Measurements from ENCODE around the gene BEST4.

DNA sequence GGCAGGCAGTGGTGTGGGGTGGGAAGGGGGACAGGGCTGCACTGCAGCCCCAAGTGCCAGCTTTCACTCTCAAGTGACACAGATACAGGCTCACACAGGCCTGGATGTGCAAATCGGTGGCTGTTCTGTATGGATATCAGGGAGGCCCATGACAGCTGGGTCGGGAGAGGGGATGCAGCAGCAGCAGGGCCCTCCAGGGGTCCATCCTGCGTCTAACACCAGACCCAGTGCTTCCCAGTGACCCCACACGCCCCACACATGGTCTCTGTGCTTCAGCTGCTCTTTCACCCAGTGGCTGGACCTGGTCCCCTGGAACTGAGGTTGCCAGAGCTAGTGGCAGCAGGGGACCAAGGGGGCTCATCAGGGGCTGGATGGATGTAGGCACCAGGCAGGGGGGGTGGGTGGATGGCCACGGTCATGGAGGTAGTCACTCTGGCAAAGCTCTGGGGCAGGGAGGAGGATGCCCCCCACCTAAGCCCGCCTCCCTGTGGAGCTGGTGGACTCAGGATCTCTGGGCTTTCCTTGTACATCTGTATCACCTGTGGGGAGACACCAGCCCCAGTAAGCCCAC lies 34.2 kb upstream of the BEST4 start:
- TF ChIP-seq, protein P1, sequence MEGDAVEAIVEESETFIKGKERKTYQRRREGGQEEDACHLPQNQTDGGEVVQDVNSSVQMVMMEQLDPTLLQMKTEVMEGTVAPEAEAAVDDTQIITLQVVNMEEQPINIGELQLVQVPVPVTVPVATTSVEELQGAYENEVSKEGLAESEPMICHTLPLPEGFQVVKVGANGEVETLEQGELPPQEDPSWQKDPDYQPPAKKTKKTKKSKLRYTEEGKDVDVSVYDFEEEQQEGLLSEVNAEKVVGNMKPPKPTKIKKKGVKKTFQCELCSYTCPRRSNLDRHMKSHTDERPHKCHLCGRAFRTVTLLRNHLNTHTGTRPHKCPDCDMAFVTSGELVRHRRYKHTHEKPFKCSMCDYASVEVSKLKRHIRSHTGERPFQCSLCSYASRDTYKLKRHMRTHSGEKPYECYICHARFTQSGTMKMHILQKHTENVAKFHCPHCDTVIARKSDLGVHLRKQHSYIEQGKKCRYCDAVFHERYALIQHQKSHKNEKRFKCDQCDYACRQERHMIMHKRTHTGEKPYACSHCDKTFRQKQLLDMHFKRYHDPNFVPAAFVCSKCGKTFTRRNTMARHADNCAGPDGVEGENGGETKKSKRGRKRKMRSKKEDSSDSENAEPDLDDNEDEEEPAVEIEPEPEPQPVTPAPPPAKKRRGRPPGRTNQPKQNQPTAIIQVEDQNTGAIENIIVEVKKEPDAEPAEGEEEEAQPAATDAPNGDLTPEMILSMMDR (IDR thresholded peaks at IDR 0.05), result no peak
- no peak for TF ChIP-seq POLR2A (IDR thresholded peaks at IDR 0.05)
- no peak for TF ChIP-seq EP300 (IDR thresholded peaks at IDR 0.05)
